Ascending aorta (tissue), 2 donors: ENCODE measurements around the gene NFE2L2. TPM values are rescaled to one million over a fixed set of nuclear protein-coding genes. Genes with fewer than 3 reads are reported as not detected.

Experiments
- DNase-seq, 2 donors: peaks; one replicate each; pipeline ENCODE4 v3.0.0-alpha.2; 2019; ENCODE audit warnings: low spot score in 2 of 2
- H3K27ac ChIP-seq, 2 donors: fragments of 200-600 bp; sonication (generic); one replicate each; pipeline ENCODE4 v1.5.1; 2016 to 2017; ENCODE audit warnings: mild to moderate bottlenecking in 1 of 2
- H3K27me3 ChIP-seq: fragments of 200-600 bp; sonication (generic); one replicate; pipeline ENCODE4 v1.5.1; 2017
- H3K36me3 ChIP-seq, 2 donors: fragments of 200-600 bp; sonication (generic); one replicate each; pipeline ENCODE4 v1.5.1; 2016
- H3K4me1 ChIP-seq, 2 donors: fragments of 200-600 bp; sonication (generic); one replicate each; pipeline ENCODE4 v1.5.1; 2016 to 2017; ENCODE audit warnings: mild to moderate bottlenecking in 1 of 2
- H3K4me3 ChIP-seq, 2 donors: fragments of 200-600 bp; sonication (generic); one replicate each; pipeline ENCODE4 v1.5.1; 2016 to 2017; ENCODE audit warnings: mild to moderate bottlenecking in 1 of 2
- H3K9me3 ChIP-seq, 2 donors: fragments of 200-600 bp; sonication (generic); one replicate each; pipeline ENCODE4 v1.5.1; 2016
- intact Hi-C: fragments of 100-400 bp; cut with DNase I; formaldehyde crosslinking; loops from one replicate; pipeline ENCODE4 v1.15.1; 2023
- total RNA-seq: library from RNA; depleted of rRNA; stranded (reverse); fragments of >200 nt; gene quantifications from one replicate; pipeline ENCODE4 v1.1.0, GENCODE V29; 2016
- TF ChIP-seq, protein P1 (sequence below), 3 experiments: fragments of 200-600 bp in 2 of 3; fragments of 450-650 bp in 1 of 3; sonication (generic) in 2 of 3; IDR thresholded peaks; one replicate each; pipeline ENCODE4 v1.5.1; 2016 to 2019; ENCODE audit warnings: antibody characterized with exemption in 3 of 3, mild to moderate bottlenecking in 1 of 3, moderate library complexity in 1 of 3

The NFE2L2 gene
- total RNA-seq, 1 donor from 2014 or later: 99.3 TPM

GRCh38 chr2:177275743-177276055 lies 11.2 kb upstream of the NFE2L2 start:
- TF ChIP-seq, protein P1, sequence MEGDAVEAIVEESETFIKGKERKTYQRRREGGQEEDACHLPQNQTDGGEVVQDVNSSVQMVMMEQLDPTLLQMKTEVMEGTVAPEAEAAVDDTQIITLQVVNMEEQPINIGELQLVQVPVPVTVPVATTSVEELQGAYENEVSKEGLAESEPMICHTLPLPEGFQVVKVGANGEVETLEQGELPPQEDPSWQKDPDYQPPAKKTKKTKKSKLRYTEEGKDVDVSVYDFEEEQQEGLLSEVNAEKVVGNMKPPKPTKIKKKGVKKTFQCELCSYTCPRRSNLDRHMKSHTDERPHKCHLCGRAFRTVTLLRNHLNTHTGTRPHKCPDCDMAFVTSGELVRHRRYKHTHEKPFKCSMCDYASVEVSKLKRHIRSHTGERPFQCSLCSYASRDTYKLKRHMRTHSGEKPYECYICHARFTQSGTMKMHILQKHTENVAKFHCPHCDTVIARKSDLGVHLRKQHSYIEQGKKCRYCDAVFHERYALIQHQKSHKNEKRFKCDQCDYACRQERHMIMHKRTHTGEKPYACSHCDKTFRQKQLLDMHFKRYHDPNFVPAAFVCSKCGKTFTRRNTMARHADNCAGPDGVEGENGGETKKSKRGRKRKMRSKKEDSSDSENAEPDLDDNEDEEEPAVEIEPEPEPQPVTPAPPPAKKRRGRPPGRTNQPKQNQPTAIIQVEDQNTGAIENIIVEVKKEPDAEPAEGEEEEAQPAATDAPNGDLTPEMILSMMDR (IDR thresholded peaks at IDR 0.05): no peak
- H3K9me3 ChIP-seq: no peaks in the 10 kb centered on the region
- H3K4me1 ChIP-seq: peaks cover 0 to 19% of the 10 kb centered on the region in 2 donors
- intact Hi-C loops: loop anchor here (1.0 to 10.0 kb wide), 5 partner anchors 11 to 1199 kb away; partner anchors contain the start of genes FKBP7, HNRNPA3 and NFE2L2
- peak overlapping the region; percentile 65 to 79 for H3K27ac ChIP-seq
- H3K36me3 ChIP-seq: no peaks in the 10 kb centered on the region
- no peaks in the 10 kb centered on the region for H3K27me3 ChIP-seq
- peak overlapping the region; percentile 27 to 46 for H3K4me3 ChIP-seq
- no peak for DNase-seq

- Histone ChIP-seq H3K27ac (peak overlapping the region; percentile 65 to 79), H3K9me3 (no peaks in the 10 kb centered on the region), H3K36me3 (no peaks in the 10 kb centered on the region), H3K4me3 (peak overlapping the region; percentile 27 to 46), H3K4me1 (peaks cover 0 to 21% of the 10 kb centered on the region in 2 donors), H3K27me3 (no peaks in the 10 kb centered on the region)
- TF ChIP-seq, protein P1 (IDR thresholded peaks at IDR 0.05): no peak
- intact Hi-C loops: loop anchor here (1.0 to 10.0 kb wide), 5 partner anchors 11 to 1200 kb away; partner anchors contain the start of genes FKBP7, HNRNPA3 and NFE2L2
- no peak for DNase-seq
Measured at GRCh38 chr2:177275040-177275742, 10.7 kb upstream of the NFE2L2 start.

- intact Hi-C loops: loop anchor here (10.0 kb wide), 1 partner anchor 1201 kb away; the partner anchor contains the start of gene FKBP7
- no peaks in the 10 kb centered on the region for H3K27me3 ChIP-seq
- TF ChIP-seq, protein P1 (IDR thresholded peaks at IDR 0.05): no peak
- DNase-seq: no peak
- H3K4me3 ChIP-seq: peak overlapping the region in 1 of 2 donors; percentile 6
- H3K27ac ChIP-seq: peak overlapping the region; percentile 30 to 79
- H3K4me1 ChIP-seq: peaks cover 0 to 10% of the 10 kb centered on the region in 2 donors
- no peaks in the 10 kb centered on the region for H3K36me3 ChIP-seq
- H3K9me3 ChIP-seq: no peaks in the 10 kb centered on the region
Measured at GRCh38 chr2:177273408-177273807, 8.9 kb upstream of the NFE2L2 start.

DNA sequence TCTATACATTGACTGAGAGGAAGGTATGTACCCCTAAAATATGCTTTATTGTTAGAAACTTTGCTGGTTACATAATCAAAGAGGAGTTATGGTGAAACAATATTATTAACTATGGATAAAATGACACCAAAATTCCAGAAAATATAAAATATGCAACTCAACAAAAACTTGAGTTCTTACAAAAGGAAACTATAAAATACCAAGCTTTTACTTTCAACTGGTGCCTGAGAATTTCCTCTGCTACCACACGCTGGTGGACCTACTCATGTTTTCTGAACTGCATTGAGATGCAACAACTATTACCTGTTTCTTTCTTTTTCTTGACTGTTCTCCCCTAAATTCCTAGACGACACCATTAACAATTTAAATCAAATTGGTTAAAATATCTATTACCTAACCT lies 8.2 kb upstream of the NFE2L2 start:
- Histone ChIP-seq H3K27me3 (no peaks in the 10 kb centered on the region), H3K4me1 (peaks cover 0 to 5% of the 10 kb centered on the region in 2 donors), H3K36me3 (no peaks in the 10 kb centered on the region), H3K27ac (peak overlapping the region; percentile 30 to 79), H3K9me3 (no peaks in the 10 kb centered on the region), H3K4me3 (no peak overlapping the region)
- TF ChIP-seq, protein P1 (IDR thresholded peaks at IDR 0.05): no peak
- intact Hi-C loops: loop anchor here (10.0 kb wide), 1 partner anchor 1202 kb away; the partner anchor contains the start of gene FKBP7
- DNase-seq: no peak

DNA sequence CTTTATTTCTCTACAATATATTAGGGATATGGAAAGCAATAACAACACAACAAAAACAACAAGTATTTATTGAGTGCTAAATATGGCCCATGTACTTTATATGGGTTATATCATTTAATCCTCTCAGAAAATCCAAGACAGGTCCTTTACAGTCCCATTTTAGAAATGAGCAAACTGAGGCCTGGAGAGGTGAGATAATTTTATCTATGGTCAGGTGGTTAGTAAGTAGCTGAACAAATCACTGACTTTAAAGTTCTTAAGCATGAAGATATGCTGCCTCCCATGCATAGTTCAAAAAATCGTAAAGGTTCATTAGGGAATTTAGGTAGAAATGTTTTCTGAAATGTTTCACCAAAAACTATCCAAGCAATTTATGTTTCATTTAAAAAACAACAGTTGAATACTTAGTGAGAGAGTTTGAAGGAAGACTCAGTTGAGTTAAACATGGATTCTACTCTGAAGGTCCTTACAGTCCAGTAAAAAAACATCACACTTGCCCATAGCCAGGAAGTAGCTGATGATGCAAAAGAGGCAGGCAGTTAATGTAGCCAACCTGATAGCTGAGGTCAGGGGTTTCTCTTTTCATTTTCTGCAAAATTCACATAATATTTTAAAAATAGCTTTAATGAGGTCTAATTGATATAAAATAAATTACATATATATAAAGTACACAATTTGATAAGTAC lies 7.6 kb upstream of the NFE2L2 start:
- intact Hi-C loops: loop anchor here (10.0 kb wide), 1 partner anchor 1203 kb away; the partner anchor contains the start of gene FKBP7
- peaks cover 0 to 5% of the 10 kb centered on the region in 2 donors for H3K4me1 ChIP-seq
- H3K27ac ChIP-seq: peak overlapping the region; percentile 13 to 15
- TF ChIP-seq, protein P1 (IDR thresholded peaks at IDR 0.05): no peak
- no peaks in the 10 kb centered on the region for H3K36me3 ChIP-seq
- H3K9me3 ChIP-seq: no peaks in the 10 kb centered on the region
- no peak for DNase-seq
- no peak overlapping the region for H3K4me3 ChIP-seq
- no peaks in the 10 kb centered on the region for H3K27me3 ChIP-seq
